ENCODE measurements around the gene PCDHAC1. TPM values are rescaled to one million over a fixed set of nuclear protein-coding genes. Genes with fewer than 3 reads are reported as not detected.

Gene PCDHAC1
- total and polyA plus RNA-seq, 2 of the 4 experiments (the other 2 are of a cell fraction) = under 0.01 TPM; not detected in 1

- Histone ChIP-seq H3K4ac (ENCODE audit: low read depth, low read length) (no peak overlapping the region), H3K18ac (ENCODE audit: low read depth, low read length) (no peak overlapping the region), H3K14ac (replicated peaks; ENCODE audit: low read depth, low read length) (no peak overlapping the region), H3K9me1 (ENCODE audit: insufficient read depth, low read length) (no peaks in the 10 kb centered on the region), H3K9ac (ENCODE audit: low read depth, low read length) (no peak overlapping the region), H4K91ac (ENCODE audit: insufficient read depth, low read depth, low read length) (no peak overlapping the region), H3K79me1 (ENCODE audit: low read depth in 1 of 2, low read length in 2 of 2) (no peaks in the 10 kb centered on the region), H4K5ac (ENCODE audit: low read depth, low read length) (no peak overlapping the region), H2BK5ac (ENCODE audit: low read depth, low read length, poor library complexity, severe bottlenecking) (no peak overlapping the region), H3K23ac (ENCODE audit: low read depth, low read length) (no peak overlapping the region), H3K4me3 (ENCODE audit: insufficient read depth, low read depth, low read length) (no peak overlapping the region), H2BK15ac (ENCODE audit: low read depth, low read length) (no peak overlapping the region), H2BK120ac (ENCODE audit: low read depth, low read length) (no peak overlapping the region), H3K27me3 (ENCODE audit: control insufficient read depth, insufficient read depth, low read length) (no peaks in the 10 kb centered on the region), H2AK9ac (replicated peaks; ENCODE audit: low read depth, low read length, poor library complexity) (no peak overlapping the region), H2AK5ac (ENCODE audit: low read depth, low read length) (no peak overlapping the region), H3K36me3 (ENCODE audit: control insufficient read depth, insufficient read depth, low read length) (no peaks in the 10 kb centered on the region), H3K27ac (ENCODE audit: insufficient read depth, low read length) (no peak overlapping the region), H4K8ac (ENCODE audit: low read depth in 2 of 2, low read length in 2 of 2) (no peak overlapping the region), H2BK20ac (ENCODE audit: low read depth, low read length) (no peak overlapping the region), H4K20me1 (ENCODE audit: insufficient read depth, low read length) (no peaks in the 10 kb centered on the region), H2AFZ (replicated peaks; ENCODE audit: low read length, poor library complexity) (no peak overlapping the region), H3K4me1 (ENCODE audit: control insufficient read depth, insufficient read depth, low read length) (no peaks in the 10 kb centered on the region), H3K9me3 (ENCODE audit: control insufficient read depth, insufficient read depth, low read length) (peaks cover 23% of the 10 kb centered on the region), H3K56ac (ENCODE audit: extremely low read depth, insufficient read depth, low read length) (no peak overlapping the region), H3K4me2 (ENCODE audit: low read depth, low read length) (no peak overlapping the region)
- ATAC-seq (ENCODE audit: low read depth) (no peak), DNase-seq (no peak)
- BruUV-seq (replicated peaks) = no TSS peak
- intact Hi-C loops (cut with micrococcal nuclease) (no loop called here), dilution Hi-C loops (cut with HindIII; ENCODE audit: low sequenced_read_pairs, unreplicated experiment) (no loop called here), in situ Hi-C loops (cut with MboI; ENCODE audit: low sequenced_read_pairs) (no loop called here)
- CTCF ChIA-PET = no interaction called here
- 11% methylated on average over 5 of the region's 12 CpGs; no CpG with 5 or more reads in 1 of the 2 experiments for WGBS, 2 experiments (ENCODE audit: extremely low coverage in 2 of 2, insufficient read length in 1 of 2)
- POLR2A ChIA-PET (ENCODE audit: unreplicated experiment) = no interaction called here
- TF ChIP-seq ELK1 (IDR thresholded peaks at IDR 0.05; ENCODE audit: borderline replicate concordance, low read depth, low read length) (no peak), MAZ (IDR thresholded peaks at IDR 0.05; ENCODE audit: borderline replicate concordance, low read depth, low read length) (no peak), CEBPB (IDR thresholded peaks at IDR 0.05; ENCODE audit: low read depth, low read length) (no peak), MXI1 (IDR thresholded peaks at IDR 0.05; ENCODE audit: borderline replicate concordance, low read depth, low read length) (no peak), NFE2L2 (IDR thresholded peaks at IDR 0.05; ENCODE audit: low read depth, low read length) (no peak), USF2 (IDR thresholded peaks at IDR 0.05; ENCODE audit: low read depth, low read length) (no peak), BHLHE40 (IDR thresholded peaks at IDR 0.05; ENCODE audit: low read depth, low read length) (no peak), CTCF (conservative IDR thresholded peaks at IDR 0.05; ENCODE audit: low read depth, low read length) (no peak), POLR2A (IDR thresholded peaks at IDR 0.05; ENCODE audit: low read depth, low read length) (no peak), CHD1 (IDR thresholded peaks at IDR 0.05; ENCODE audit: low read depth, low read length) (no peak), RFX5 (IDR thresholded peaks at IDR 0.05; ENCODE audit: low read depth, low read length) (no peak), FOS (IDR thresholded peaks at IDR 0.05; ENCODE audit: low read depth, low read length) (no peak), RCOR1 (IDR thresholded peaks at IDR 0.05; ENCODE audit: insufficient replicate concordance, low read length) (no peak), SMC3 (IDR thresholded peaks at IDR 0.05; ENCODE audit: low read depth, low read length) (no peak), RAD21 (IDR thresholded peaks at IDR 0.05; ENCODE audit: low read length) (no peak), MAFK (IDR thresholded peaks at IDR 0.05; ENCODE audit: low read depth, low read length) (no peak)
Observed at GRCh38 chr5:140882591-140882899, 43.6 kb upstream of the PCDHAC1 start.

All from IMR-90 (cell line).